ENCODE measurements around the gene DYNC2LI1.
A peak's percentile ranks its signal among the peaks of the same experiment; 100 is the strongest.

DYNC2LI1 gene

GRCh38 chr2:43748333-43748732, 25.5 kb upstream of the DYNC2LI1 start:
- no peak for TF ChIP-seq ZNF274 (IDR thresholded peaks at IDR 0.05; ENCODE audit: low read depth, low read length)
- no peak overlapping the region for H3K4me3 ChIP-seq (ENCODE audit: low read length)

- no peak for TF ChIP-seq ZNF274 (IDR thresholded peaks at IDR 0.05; ENCODE audit: low read depth, low read length)
- no peak overlapping the region for H3K4me3 ChIP-seq (ENCODE audit: low read length)
Observed at GRCh38 chr2:43749583-43749982, 24.3 kb upstream of the DYNC2LI1 start.

- H3K4me3 ChIP-seq (ENCODE audit: low read length), result no peak overlapping the region
- TF ChIP-seq ZNF274 (IDR thresholded peaks at IDR 0.05; ENCODE audit: low read depth, low read length), result no peak
Observed at GRCh38 chr2:43751476-43751990, 22.3 kb upstream of the DYNC2LI1 start.

GRCh38 chr2:43752302-43752701, 21.5 kb upstream of the DYNC2LI1 start:
- TF ChIP-seq ZNF274 (IDR thresholded peaks at IDR 0.05; ENCODE audit: low read depth, low read length), result no peak
- no peak overlapping the region for H3K4me3 ChIP-seq (ENCODE audit: low read length)

- no peak overlapping the region for H3K4me3 ChIP-seq (ENCODE audit: low read length)
- no peak for TF ChIP-seq ZNF274 (IDR thresholded peaks at IDR 0.05; ENCODE audit: low read depth, low read length)
Observed at GRCh38 chr2:43754180-43754579, 19.7 kb upstream of the DYNC2LI1 start.

- no peak overlapping the region for H3K4me3 ChIP-seq (ENCODE audit: low read length)
- no peak for TF ChIP-seq ZNF274 (IDR thresholded peaks at IDR 0.05; ENCODE audit: low read depth, low read length)
Observed at GRCh38 chr2:43758739-43759138, 15.1 kb upstream of the DYNC2LI1 start.

- no peak for TF ChIP-seq ZNF274 (IDR thresholded peaks at IDR 0.05; ENCODE audit: low read depth, low read length)
- no peak overlapping the region for H3K4me3 ChIP-seq (ENCODE audit: low read length)
Observed at GRCh38 chr2:43759195-43759594, 14.6 kb upstream of the DYNC2LI1 start.

- no peak for TF ChIP-seq ZNF274 (IDR thresholded peaks at IDR 0.05; ENCODE audit: low read depth, low read length)
Observed at GRCh38 chr2:43762286-43762685, 11.6 kb upstream of the DYNC2LI1 start.

GRCh38 chr2:43763091-43763490, 10.7 kb upstream of the DYNC2LI1 start:
- TF ChIP-seq ZNF274 (IDR thresholded peaks at IDR 0.05; ENCODE audit: low read depth, low read length), result no peak
- H3K4me3 ChIP-seq (ENCODE audit: low read length), result no peak overlapping the region

More at GRCh38 chr2:43762286-43762685, 11.6 kb upstream of the DYNC2LI1 start:
- H3K4me3 ChIP-seq (ENCODE audit: low read length), result no peak overlapping the region

- TF ChIP-seq ZNF274 (IDR thresholded peaks at IDR 0.05; ENCODE audit: low read depth, low read length), result no peak
- no peak overlapping the region for H3K4me3 ChIP-seq (ENCODE audit: low read length)
Observed at GRCh38 chr2:43764086-43764705, 9.6 kb upstream of the DYNC2LI1 start.

GRCh38 chr2:43766006-43766405, 7.8 kb upstream of the DYNC2LI1 start:
- no peak for TF ChIP-seq ZNF274 (IDR thresholded peaks at IDR 0.05; ENCODE audit: low read depth, low read length)

GRCh38 chr2:43774617-43775016, 778 bp downstream of the DYNC2LI1 start:
- H3K4me3 ChIP-seq (ENCODE audit: low read length), result peak overlapping the region; percentile 87
- no peak for TF ChIP-seq ZNF274 (IDR thresholded peaks at IDR 0.05; ENCODE audit: low read depth, low read length)

More at GRCh38 chr2:43766006-43766405, 7.8 kb upstream of the DYNC2LI1 start:
- H3K4me3 ChIP-seq (ENCODE audit: low read length), result no peak overlapping the region

- no peak for TF ChIP-seq ZNF274 (IDR thresholded peaks at IDR 0.05; ENCODE audit: low read depth, low read length)
- H3K4me3 ChIP-seq (ENCODE audit: low read length), result no peak overlapping the region
Observed at GRCh38 chr2:43776324-43776723, 2.5 kb downstream of the DYNC2LI1 start.

- no peak for TF ChIP-seq ZNF274 (IDR thresholded peaks at IDR 0.05; ENCODE audit: low read depth, low read length)
- H3K4me3 ChIP-seq (ENCODE audit: low read length), result no peak overlapping the region
Observed at GRCh38 chr2:43777306-43777926, 3.6 kb downstream of the DYNC2LI1 start.

GRCh38 chr2:43778233-43778632, 4.4 kb downstream of the DYNC2LI1 start:
- TF ChIP-seq ZNF274 (IDR thresholded peaks at IDR 0.05; ENCODE audit: low read depth, low read length), result no peak
- no peak overlapping the region for H3K4me3 ChIP-seq (ENCODE audit: low read length)
